HCT116 (cell line): ENCODE measurements around the gene NDUFAF5. TPM values are rescaled to one million over a fixed set of nuclear protein-coding genes. Genes with fewer than 3 reads are reported as not detected.

Experiments used
- ATAC-seq: fragments of 200-7000 bp; cut with Tn5 transposase; 2 replicates; pipeline ENCODE4 v1.9.1; 2020; ENCODE audit warnings: mild to moderate bottlenecking, moderate library complexity
- BruUV-seq: library from RNA; stranded (reverse); fragments of 400-500 nt; replicated peaks from 2 replicates; lab custom pipeline; 2021; lab: Mats Ljungman, UMichigan
- CTCF ChIA-PET: fragments of 300-600 bp; sonication (Branson Sonifier 250); formaldehyde crosslinking; loops from one replicate; lab custom pipeline; 2021; ENCODE audit warnings: antibody characterized with exemption; lab: Charles Lee
- POLR2A ChIA-PET: fragments of 300-600, 350-600 bp; sonication (Branson Sonifier 250); formaldehyde crosslinking; loops from one replicate; lab custom pipeline; 2021; ENCODE audit warnings: antibody characterized with exemption; lab: Charles Lee
- RAD21 ChIA-PET, 2 experiments: fragments of 300-600 bp; sonication (Branson Sonifier 250); formaldehyde crosslinking; loops; one replicate each; lab custom pipeline; 2023; ENCODE audit warnings: low total read pairs in 2 of 2; ENCODE audit not compliant: uncharacterized antibody in 2 of 2, unreplicated experiment in 2 of 2, low non-redundant PET in 1 of 2; lab: Charles Lee
- DNase-seq: peaks from one replicate; pipeline ENCODE4 v3.0.0-alpha.2; 2010; ENCODE audit warnings: low read depth, low spot score
- H2AFZ ChIP-seq: fragments of 200-600 bp; shearing (Covaris generic), sonication (generic); 2 replicates; pipeline ENCODE4 v1.6.1; 2017; ENCODE audit warnings: low read depth, mixed run types, mixed read lengths, antibody characterized with exemption, low read length; ENCODE audit not compliant: poor library complexity, severe bottlenecking
- H3K27ac ChIP-seq: 2 replicates; pipeline ENCODE4 v1.5.1; 2012; ENCODE audit warnings: low read depth, low read length
- H3K27me3 ChIP-seq: fragments of 200-600 bp; sonication (generic); 2 replicates; pipeline ENCODE4 v1.6.1; 2016; ENCODE audit warnings: mixed run types, low read length, mixed read lengths; ENCODE audit not compliant: insufficient read depth
- H3K36me3 ChIP-seq, 2 experiments: fragments of 200-500 bp in 1 of 2; fragments of 200-600 bp in 1 of 2; sonication (Bioruptor generic) in 1 of 2; sonication (generic) in 1 of 2; 2 replicates each; pipeline versions ENCODE4 v1.5.1 to v1.6.1; 2014 to 2016; ENCODE audit warnings: low read length in 2 of 2, inconsistent platforms in 1 of 2, mixed read lengths in 1 of 2, mixed run types in 1 of 2; ENCODE audit not compliant: insufficient read depth in 2 of 2, control insufficient read depth in 1 of 2
- H3K4me1 ChIP-seq, 2 experiments: fragments of 200-600 bp in 1 of 2; sonication (generic) in 1 of 2; 2 replicates each; pipeline versions ENCODE4 v1.5.1 to v1.6.1; 2012 to 2017; ENCODE audit warnings: low read length in 2 of 2, inconsistent platforms in 1 of 2, mild to moderate bottlenecking in 1 of 2, mixed read lengths in 1 of 2, mixed run types in 1 of 2, moderate library complexity in 1 of 2; ENCODE audit not compliant: insufficient read depth in 2 of 2, control insufficient read depth in 1 of 2
- H3K4me2 ChIP-seq: fragments of 200-600 bp; sonication (generic); 2 replicates; pipeline ENCODE4 v1.6.1; 2017; ENCODE audit warnings: mixed run types, low read length, mixed read lengths
- H3K4me3 ChIP-seq, 2 experiments: fragments of 200-600 bp in 1 of 2; sonication (generic) in 1 of 2; replicated peaks in 1 of 2; 2 replicates each; pipeline ENCODE4 v1.5.1; 2011 to 2016; ENCODE audit warnings: low read length in 2 of 2, control low read depth in 1 of 2, low read depth in 1 of 2, mild to moderate bottlenecking in 1 of 2, mixed read lengths in 1 of 2, mixed run types in 1 of 2
- H3K79me2 ChIP-seq: fragments of 200-600 bp; sonication (generic); 2 replicates; pipeline ENCODE4 v1.6.1; 2017; ENCODE audit warnings: mild to moderate bottlenecking, mixed run types, low read length, moderate library complexity, mixed read lengths; ENCODE audit not compliant: insufficient read depth
- H3K9ac ChIP-seq: fragments of 200-600 bp; sonication (generic); 2 replicates; pipeline ENCODE4 v1.6.1; 2016; ENCODE audit warnings: low read length, mixed read lengths
- H3K9me2 ChIP-seq: fragments of 200-600 bp; sonication (generic), shearing (Covaris generic); 2 replicates; pipeline ENCODE4 v1.6.1; 2017; ENCODE audit warnings: mixed run types, mild to moderate bottlenecking, moderate library complexity; ENCODE audit not compliant: insufficient read depth
- H3K9me3 ChIP-seq, 2 experiments: fragments of 200-500 bp in 1 of 2; fragments of 200-600 bp in 1 of 2; sonication (Bioruptor generic) in 1 of 2; sonication (generic) in 1 of 2; 2 replicates each; pipeline ENCODE4 v1.6.1; 2014 to 2017; ENCODE audit warnings: low read length in 2 of 2, mixed read lengths in 2 of 2, inconsistent platforms in 1 of 2, low read depth in 1 of 2, mild to moderate bottlenecking in 1 of 2, mixed run types in 1 of 2, moderate library complexity in 1 of 2; ENCODE audit not compliant: control insufficient read depth in 1 of 2, insufficient read depth in 1 of 2
- H4K20me1 ChIP-seq: fragments of 200-600 bp; sonication (generic), shearing (Covaris generic); 2 replicates; pipeline ENCODE4 v1.6.1; 2017; ENCODE audit warnings: mixed run types, mild to moderate bottlenecking, moderate library complexity; ENCODE audit not compliant: insufficient read depth
- CEBPB ChIP-seq: IDR thresholded peaks from 2 replicates; pipeline ENCODE4 v1.6.1; 2012; ENCODE audit warnings: low read depth
- EGR1 ChIP-seq: IDR thresholded peaks from 2 replicates; pipeline ENCODE4 v1.6.1; 2012; ENCODE audit warnings: low read depth
- ELF1 ChIP-seq: IDR thresholded peaks from 2 replicates; pipeline ENCODE4 v1.6.1; 2012; ENCODE audit warnings: low read depth, borderline replicate concordance
- EZH2 ChIP-seq: fragments of 200-600 bp; sonication (generic); IDR thresholded peaks from 2 replicates; pipeline ENCODE4 v1.6.1; 2017; ENCODE audit warnings: antibody characterized with exemption, mixed run types
- EZH2phosphoT487 ChIP-seq: fragments of 200-600 bp; IDR thresholded peaks from 2 replicates; pipeline ENCODE4 v1.6.1; 2018; ENCODE audit warnings: antibody characterized with exemption, borderline replicate concordance
- FOSL1 ChIP-seq: IDR thresholded peaks from 2 replicates; pipeline ENCODE4 v1.6.1; 2012; ENCODE audit warnings: low read depth
- JUND ChIP-seq: IDR thresholded peaks from 2 replicates; pipeline ENCODE4 v1.6.1; 2012
- POLR2A ChIP-seq: IDR thresholded peaks from 2 replicates; pipeline ENCODE4 v1.7.0; 2011; ENCODE audit warnings: borderline replicate concordance; ENCODE audit not compliant: insufficient read depth, insufficient read length; ENCODE audit errors: extremely low read depth
- POLR2AphosphoS5 ChIP-seq: IDR thresholded peaks from 2 replicates; pipeline ENCODE4 v1.6.1; 2011; ENCODE audit warnings: mild to moderate bottlenecking, low read depth, low read length, moderate library complexity
- RAD21 ChIP-seq: IDR thresholded peaks from 2 replicates; pipeline ENCODE4 v1.6.1; 2012; ENCODE audit warnings: low read depth, mild to moderate bottlenecking
- SIN3A ChIP-seq: IDR thresholded peaks from 2 replicates; pipeline ENCODE4 v1.6.1; 2012; ENCODE audit warnings: low read depth
- SRF ChIP-seq: IDR thresholded peaks from 2 replicates; pipeline ENCODE4 v1.6.1; 2012; ENCODE audit warnings: low read depth
- TCF7L2 ChIP-seq: IDR thresholded peaks from 2 replicates; pipeline ENCODE4 v1.7.0; 2011; ENCODE audit warnings: borderline replicate concordance, inconsistent platforms; ENCODE audit not compliant: insufficient read depth, insufficient read length; ENCODE audit errors: extremely low read depth
- YY1 ChIP-seq: IDR thresholded peaks from 2 replicates; pipeline ENCODE4 v1.6.1; 2011; ENCODE audit warnings: low read length, low read depth, moderate library complexity, mild to moderate bottlenecking; ENCODE audit not compliant: insufficient replicate concordance; ENCODE audit errors: extremely low read depth
- ZFX ChIP-seq: fragments of 450-650 bp; IDR thresholded peaks from 2 replicates; pipeline ENCODE4 v1.6.1; 2017
- ZNF274 ChIP-seq: fragments of 200-500 bp; sonication (Bioruptor generic); IDR thresholded peaks from 2 replicates; pipeline ENCODE4 v1.6.1; 2014; ENCODE audit warnings: mild to moderate bottlenecking, low read depth, low read length, inconsistent platforms
- intact Hi-C: fragments of 100-400 bp; cut with micrococcal nuclease; formaldehyde crosslinking; loops from 2 replicates; pipeline ENCODE4 v1.10.0; 2022
- total RNA-seq: library from RNA; stranded (reverse); gene quantifications from one replicate; pipeline ENCODE4 v1.2.1, GENCODE V29; 2021; ENCODE audit not compliant: unreplicated experiment
- TF ChIP-seq, protein P1 (sequence below): IDR thresholded peaks from 2 replicates; pipeline ENCODE4 v1.6.1; 2011; ENCODE audit warnings: mild to moderate bottlenecking, low read length, moderate library complexity; ENCODE audit not compliant: insufficient replicate concordance; ENCODE audit errors: extremely low read depth
- TF ChIP-seq, protein P2 (sequence below): IDR thresholded peaks from 2 replicates; pipeline ENCODE4 v1.6.1; 2012; ENCODE audit warnings: low read depth
- TF ChIP-seq, protein P3 (sequence below): IDR thresholded peaks from 2 replicates; pipeline ENCODE4 v1.6.1; 2012
- TF ChIP-seq, protein P4 (sequence below), 3 experiments: fragments of 200-600 bp in 1 of 3; sonication (generic) in 1 of 3; IDR thresholded peaks in 2 of 3; conservative IDR thresholded peaks in 1 of 3; 2 replicates each; pipeline ENCODE4 v1.5.1; 2012 to 2017; ENCODE audit warnings: low read depth in 2 of 3, low read length in 2 of 3, antibody characterized with exemption in 1 of 3, borderline replicate concordance in 1 of 3, control low read depth in 1 of 3, mild to moderate bottlenecking in 1 of 3, mixed read lengths in 1 of 3, mixed run types in 1 of 3, moderate library complexity in 1 of 3; ENCODE audit not compliant: insufficient read depth in 1 of 3

Gene NDUFAF5
- total RNA-seq, 1 experiment from 2014 or later = 30.8 TPM

DNA sequence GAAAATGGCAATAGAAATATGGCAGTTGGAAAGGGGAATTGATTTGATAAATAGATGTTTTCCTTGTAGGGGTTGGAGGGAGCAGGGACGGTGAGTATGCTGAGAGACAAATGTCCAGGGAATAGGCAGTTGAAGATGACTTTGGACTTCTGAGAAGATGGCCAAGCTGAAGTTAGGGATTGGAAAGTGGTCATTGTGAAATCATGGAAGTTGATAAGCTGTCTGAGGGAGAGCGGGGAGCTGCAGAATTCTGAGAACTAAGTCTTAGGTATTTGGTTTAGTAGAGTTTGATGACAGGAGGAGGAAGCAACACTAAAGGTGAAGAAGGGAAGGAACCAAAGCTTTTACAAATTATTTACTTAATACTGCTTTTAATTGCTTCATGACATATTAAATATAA lies 15.1 kb downstream of the NDUFAF5 start:
- H4K20me1 ChIP-seq = peaks cover 6% of the 10 kb centered on the region; the same call in 1 of the 2 replicates
- H3K9me3 ChIP-seq = no peaks in the 10 kb centered on the region
- CTCF ChIA-PET = interaction anchor here (0.7 to 1.1 kb wide), 2 partner anchors 12 to 19 kb away, joined by 3 read pairs; no protein-coding TSS in a partner anchor
- RAD21 ChIA-PET = no interaction called here
- TF ChIP-seq, protein P1, sequence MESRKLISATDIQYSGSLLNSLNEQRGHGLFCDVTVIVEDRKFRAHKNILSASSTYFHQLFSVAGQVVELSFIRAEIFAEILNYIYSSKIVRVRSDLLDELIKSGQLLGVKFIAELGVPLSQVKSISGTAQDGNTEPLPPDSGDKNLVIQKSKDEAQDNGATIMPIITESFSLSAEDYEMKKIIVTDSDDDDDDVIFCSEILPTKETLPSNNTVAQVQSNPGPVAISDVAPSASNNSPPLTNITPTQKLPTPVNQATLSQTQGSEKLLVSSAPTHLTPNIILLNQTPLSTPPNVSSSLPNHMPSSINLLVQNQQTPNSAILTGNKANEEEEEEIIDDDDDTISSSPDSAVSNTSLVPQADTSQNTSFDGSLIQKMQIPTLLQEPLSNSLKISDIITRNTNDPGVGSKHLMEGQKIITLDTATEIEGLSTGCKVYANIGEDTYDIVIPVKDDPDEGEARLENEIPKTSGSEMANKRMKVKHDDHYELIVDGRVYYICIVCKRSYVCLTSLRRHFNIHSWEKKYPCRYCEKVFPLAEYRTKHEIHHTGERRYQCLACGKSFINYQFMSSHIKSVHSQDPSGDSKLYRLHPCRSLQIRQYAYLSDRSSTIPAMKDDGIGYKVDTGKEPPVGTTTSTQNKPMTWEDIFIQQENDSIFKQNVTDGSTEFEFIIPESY = no peak
- no peak for TF ChIP-seq SIN3A
- no peak for TF ChIP-seq JUND
- TF ChIP-seq EZH2 = no peak
- TF ChIP-seq, protein P2, sequence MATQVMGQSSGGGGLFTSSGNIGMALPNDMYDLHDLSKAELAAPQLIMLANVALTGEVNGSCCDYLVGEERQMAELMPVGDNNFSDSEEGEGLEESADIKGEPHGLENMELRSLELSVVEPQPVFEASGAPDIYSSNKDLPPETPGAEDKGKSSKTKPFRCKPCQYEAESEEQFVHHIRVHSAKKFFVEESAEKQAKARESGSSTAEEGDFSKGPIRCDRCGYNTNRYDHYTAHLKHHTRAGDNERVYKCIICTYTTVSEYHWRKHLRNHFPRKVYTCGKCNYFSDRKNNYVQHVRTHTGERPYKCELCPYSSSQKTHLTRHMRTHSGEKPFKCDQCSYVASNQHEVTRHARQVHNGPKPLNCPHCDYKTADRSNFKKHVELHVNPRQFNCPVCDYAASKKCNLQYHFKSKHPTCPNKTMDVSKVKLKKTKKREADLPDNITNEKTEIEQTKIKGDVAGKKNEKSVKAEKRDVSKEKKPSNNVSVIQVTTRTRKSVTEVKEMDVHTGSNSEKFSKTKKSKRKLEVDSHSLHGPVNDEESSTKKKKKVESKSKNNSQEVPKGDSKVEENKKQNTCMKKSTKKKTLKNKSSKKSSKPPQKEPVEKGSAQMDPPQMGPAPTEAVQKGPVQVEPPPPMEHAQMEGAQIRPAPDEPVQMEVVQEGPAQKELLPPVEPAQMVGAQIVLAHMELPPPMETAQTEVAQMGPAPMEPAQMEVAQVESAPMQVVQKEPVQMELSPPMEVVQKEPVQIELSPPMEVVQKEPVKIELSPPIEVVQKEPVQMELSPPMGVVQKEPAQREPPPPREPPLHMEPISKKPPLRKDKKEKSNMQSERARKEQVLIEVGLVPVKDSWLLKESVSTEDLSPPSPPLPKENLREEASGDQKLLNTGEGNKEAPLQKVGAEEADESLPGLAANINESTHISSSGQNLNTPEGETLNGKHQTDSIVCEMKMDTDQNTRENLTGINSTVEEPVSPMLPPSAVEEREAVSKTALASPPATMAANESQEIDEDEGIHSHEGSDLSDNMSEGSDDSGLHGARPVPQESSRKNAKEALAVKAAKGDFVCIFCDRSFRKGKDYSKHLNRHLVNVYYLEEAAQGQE = no peak
- no peak for TF ChIP-seq SRF
- TF ChIP-seq POLR2AphosphoS5 = no peak
- TF ChIP-seq EZH2phosphoT487 = no peak
- no peak for TF ChIP-seq ZNF274
- TF ChIP-seq ZFX = no peak
- TF ChIP-seq YY1 = no peak
- TF ChIP-seq, protein P3, sequence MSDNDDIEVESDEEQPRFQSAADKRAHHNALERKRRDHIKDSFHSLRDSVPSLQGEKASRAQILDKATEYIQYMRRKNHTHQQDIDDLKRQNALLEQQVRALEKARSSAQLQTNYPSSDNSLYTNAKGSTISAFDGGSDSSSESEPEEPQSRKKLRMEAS = no peak
- no peak for TF ChIP-seq FOSL1
- TF ChIP-seq TCF7L2 = no peak
- TF ChIP-seq ELF1 = no peak
- TF ChIP-seq RAD21 = no peak
- TF ChIP-seq, protein P4, sequence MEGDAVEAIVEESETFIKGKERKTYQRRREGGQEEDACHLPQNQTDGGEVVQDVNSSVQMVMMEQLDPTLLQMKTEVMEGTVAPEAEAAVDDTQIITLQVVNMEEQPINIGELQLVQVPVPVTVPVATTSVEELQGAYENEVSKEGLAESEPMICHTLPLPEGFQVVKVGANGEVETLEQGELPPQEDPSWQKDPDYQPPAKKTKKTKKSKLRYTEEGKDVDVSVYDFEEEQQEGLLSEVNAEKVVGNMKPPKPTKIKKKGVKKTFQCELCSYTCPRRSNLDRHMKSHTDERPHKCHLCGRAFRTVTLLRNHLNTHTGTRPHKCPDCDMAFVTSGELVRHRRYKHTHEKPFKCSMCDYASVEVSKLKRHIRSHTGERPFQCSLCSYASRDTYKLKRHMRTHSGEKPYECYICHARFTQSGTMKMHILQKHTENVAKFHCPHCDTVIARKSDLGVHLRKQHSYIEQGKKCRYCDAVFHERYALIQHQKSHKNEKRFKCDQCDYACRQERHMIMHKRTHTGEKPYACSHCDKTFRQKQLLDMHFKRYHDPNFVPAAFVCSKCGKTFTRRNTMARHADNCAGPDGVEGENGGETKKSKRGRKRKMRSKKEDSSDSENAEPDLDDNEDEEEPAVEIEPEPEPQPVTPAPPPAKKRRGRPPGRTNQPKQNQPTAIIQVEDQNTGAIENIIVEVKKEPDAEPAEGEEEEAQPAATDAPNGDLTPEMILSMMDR (IDR thresholded peaks at IDR 0.05 in 2 of 3, conservative IDR thresholded peaks at IDR 0.05 in 1 of 3; ENCODE audit: borderline replicate concordance in 1 of 3, insufficient read depth in 1 of 3, low read depth in 2 of 3, low read length in 2 of 3) = no peak
- no peak for TF ChIP-seq POLR2A
- no peak for TF ChIP-seq EGR1
- no peak for TF ChIP-seq CEBPB
- H3K4me3 ChIP-seq = no peak overlapping the region
- no peaks in the 10 kb centered on the region for H3K9me2 ChIP-seq
- DNase-seq (no peak), ATAC-seq (no peak)
- H3K79me2 ChIP-seq = peaks cover 5% of the 10 kb centered on the region; the same call in 1 of the 2 replicates
- intact Hi-C loops = no loop called here
- no TSS peak for BruUV-seq
- H3K27me3 ChIP-seq = no peaks in the 10 kb centered on the region
- no peak overlapping the region for H3K4me2 ChIP-seq
- H3K36me3 ChIP-seq = peaks cover 52 to 61% of the 10 kb centered on the region in 2 experiments
- POLR2A ChIA-PET = no interaction called here
- no peak overlapping the region for H2AFZ ChIP-seq
- 0 out of 4 replicates have a peak, but pooled peaks cover 0 to 4% of the 10 kb centered on the region in 2 experiments for H3K4me1 ChIP-seq
- H3K27ac ChIP-seq = no peak overlapping the region
- no peak overlapping the region for H3K9ac ChIP-seq
